Measurements from ENCODE around the gene RNF217. TPM values are rescaled to one million over a fixed set of nuclear protein-coding genes. Genes with fewer than 3 reads are reported as not detected.
"Not testable (repeated sequence)": the region's sequence is repeated elsewhere in the genome, so short reads cannot be mapped to it uniquely, and the experiment has no call there.

The RNF217 gene, protein sequence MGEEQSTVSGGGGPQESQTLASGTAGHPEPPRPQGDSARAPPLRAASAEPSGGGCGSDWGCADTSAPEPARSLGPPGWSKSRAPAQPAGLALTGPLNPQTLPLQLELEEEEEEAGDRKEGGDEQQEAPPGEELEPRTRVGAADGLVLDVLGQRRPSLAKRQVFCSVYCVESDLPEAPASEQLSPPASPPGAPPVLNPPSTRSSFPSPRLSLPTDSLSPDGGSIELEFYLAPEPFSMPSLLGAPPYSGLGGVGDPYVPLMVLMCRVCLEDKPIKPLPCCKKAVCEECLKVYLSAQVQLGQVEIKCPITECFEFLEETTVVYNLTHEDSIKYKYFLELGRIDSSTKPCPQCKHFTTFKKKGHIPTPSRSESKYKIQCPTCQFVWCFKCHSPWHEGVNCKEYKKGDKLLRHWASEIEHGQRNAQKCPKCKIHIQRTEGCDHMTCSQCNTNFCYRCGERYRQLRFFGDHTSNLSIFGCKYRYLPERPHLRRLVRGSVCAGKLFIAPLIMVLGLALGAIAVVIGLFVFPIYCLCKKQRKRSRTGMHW
- 10 to 100 TPM; 14.6 to 55.5 (median 31.9) TPM for total RNA-seq

DNA sequence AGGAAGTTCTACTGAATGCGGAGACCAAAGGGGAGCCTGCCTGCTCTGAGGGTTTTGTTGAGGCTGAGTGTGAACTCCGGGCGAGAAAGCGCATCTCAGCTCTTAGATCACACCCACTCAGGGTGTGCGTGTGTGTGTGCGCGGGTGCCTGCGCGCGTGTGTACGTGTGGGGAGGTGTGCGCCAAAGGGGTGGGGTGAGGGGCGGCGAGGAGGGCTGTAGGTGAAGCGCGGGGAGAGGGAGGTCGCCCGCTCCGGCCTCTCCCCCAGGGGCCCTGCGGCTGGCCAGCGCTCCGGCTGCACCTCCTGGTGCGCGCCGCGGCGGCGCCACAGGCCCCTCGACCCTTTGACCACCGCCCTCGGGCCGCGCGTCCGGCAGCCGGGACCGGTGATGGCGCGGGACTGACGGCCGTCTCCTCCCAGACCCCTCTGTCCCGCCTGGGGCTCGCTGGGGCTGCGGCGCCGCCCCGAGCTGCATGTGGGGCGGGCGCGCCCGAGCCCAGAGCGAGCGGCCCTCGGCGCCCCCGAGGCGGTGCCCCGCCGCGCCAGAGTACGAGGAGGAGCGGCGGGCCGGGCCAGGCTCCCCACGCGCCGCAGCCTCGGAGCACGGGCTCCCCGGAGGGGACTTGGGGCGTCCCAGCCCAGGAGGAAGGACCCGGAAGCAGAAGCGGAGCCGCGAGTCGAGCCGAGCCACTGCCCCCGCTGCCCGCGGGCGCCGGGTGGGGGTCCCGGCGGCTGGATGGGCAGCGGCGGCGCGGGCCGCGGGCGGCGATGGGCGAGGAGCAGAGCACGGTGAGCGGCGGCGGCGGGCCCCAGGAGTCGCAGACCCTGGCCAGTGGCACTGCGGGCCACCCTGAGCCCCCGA lies at the start of gene RNF217:
TSS of gene RNF217 (plus strand) at position 661 of the 862 bp plus-strand sequence. CDS start at position 769, 108 bp downstream.
- DNase-seq = peak; percentile 63 to 93
- no peaks in the 10 kb centered on the region for H3K9me3 ChIP-seq
- no peaks in the 10 kb centered on the region for H3K27me3 ChIP-seq
- H3K4me3 ChIP-seq = peak within 1 kb of the TSS; percentile 53 to 91 (median 86)
- peak; percentile 20 to 58 for TF ChIP-seq POLR2AphosphoS5 (IDR thresholded peaks at IDR 0.05)
- TF ChIP-seq POLR2A (IDR thresholded peaks at IDR 0.05) = peak in 1 of 4 donors; percentile 62
- TF ChIP-seq, protein P1, sequence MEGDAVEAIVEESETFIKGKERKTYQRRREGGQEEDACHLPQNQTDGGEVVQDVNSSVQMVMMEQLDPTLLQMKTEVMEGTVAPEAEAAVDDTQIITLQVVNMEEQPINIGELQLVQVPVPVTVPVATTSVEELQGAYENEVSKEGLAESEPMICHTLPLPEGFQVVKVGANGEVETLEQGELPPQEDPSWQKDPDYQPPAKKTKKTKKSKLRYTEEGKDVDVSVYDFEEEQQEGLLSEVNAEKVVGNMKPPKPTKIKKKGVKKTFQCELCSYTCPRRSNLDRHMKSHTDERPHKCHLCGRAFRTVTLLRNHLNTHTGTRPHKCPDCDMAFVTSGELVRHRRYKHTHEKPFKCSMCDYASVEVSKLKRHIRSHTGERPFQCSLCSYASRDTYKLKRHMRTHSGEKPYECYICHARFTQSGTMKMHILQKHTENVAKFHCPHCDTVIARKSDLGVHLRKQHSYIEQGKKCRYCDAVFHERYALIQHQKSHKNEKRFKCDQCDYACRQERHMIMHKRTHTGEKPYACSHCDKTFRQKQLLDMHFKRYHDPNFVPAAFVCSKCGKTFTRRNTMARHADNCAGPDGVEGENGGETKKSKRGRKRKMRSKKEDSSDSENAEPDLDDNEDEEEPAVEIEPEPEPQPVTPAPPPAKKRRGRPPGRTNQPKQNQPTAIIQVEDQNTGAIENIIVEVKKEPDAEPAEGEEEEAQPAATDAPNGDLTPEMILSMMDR (IDR thresholded peaks at IDR 0.05) = peak in 4 of 6 experiments; percentile 4 to 46 (median 12)
- no peak for TF ChIP-seq EP300 (IDR thresholded peaks at IDR 0.05)
- H3K36me3 ChIP-seq = no peaks in the 10 kb centered on the region
- 0 to 1% methylated on average over 12 to 67 of the region's 101 CpGs for WGBS, 2 donors
- peak within 1 kb of the TSS; percentile 90 to 96 (median 92) for H3K27ac ChIP-seq
- peak; percentile 78 to 86 for ATAC-seq (ENCODE audit: low FRiP score in 2 of 2)
- peaks cover 10 to 25% (median 20%) of the 10 kb centered on the region in 4 donors for H3K4me1 ChIP-seq

DNA sequence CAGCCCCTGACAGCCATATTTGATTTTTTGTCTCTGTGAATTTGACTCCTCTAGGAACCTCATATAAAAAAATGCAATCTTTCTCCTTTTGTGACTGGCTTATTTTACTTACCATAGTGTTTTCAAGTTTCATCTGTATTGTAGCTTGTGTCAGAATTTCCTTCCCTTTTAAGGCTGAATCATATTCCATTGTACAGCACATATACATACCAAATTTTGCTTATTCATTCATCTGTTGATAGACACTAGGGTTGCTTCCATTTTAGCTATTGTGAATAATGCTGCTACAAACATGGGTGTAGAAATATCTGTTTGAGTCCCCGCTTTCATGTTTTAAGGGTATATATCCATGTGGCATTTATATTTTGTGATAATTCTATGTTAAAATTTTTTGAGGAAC lies 49.2 kb upstream of the RNF217 start:
- Histone ChIP-seq H3K9me3 (no peaks in the 10 kb centered on the region), H3K27me3 (no peaks in the 10 kb centered on the region), H3K4me3 (no peak overlapping the region), H3K27ac (no peak overlapping the region), H3K36me3 (no peaks in the 10 kb centered on the region), H3K4me1 (no peaks in the 10 kb centered on the region)
- no peak for TF ChIP-seq POLR2A (IDR thresholded peaks at IDR 0.05)
- TF ChIP-seq, protein P1 (IDR thresholded peaks at IDR 0.05) = no peak
- TF ChIP-seq POLR2AphosphoS5 (IDR thresholded peaks at IDR 0.05) = no peak
- no peak for TF ChIP-seq EP300 (IDR thresholded peaks at IDR 0.05)
- DNase-seq (no peak), ATAC-seq (ENCODE audit: low FRiP score in 2 of 2) (no peak)
- WGBS, 2 donors = 94 to 100% methylated on average over 1 of the region's 1 CpG

DNA sequence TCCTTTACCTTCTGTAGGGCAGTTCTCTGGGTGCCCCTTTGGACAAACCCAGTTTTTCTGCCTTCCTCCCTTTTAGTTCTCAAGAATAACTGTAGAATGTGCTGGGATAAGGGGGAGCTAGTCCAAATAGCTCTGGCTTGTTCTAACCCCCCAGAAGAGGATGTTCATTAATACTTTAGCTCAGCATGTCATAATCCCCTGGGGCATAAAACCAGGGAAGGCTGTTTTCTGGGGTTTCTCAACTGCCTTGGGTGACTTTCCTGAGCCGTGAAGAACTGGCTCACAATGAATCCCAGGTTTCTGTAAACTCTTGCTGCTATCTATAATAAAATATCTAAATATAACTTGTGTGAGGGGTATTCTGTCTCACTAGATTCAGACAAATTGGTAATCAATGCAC lies 44.5 kb upstream of the RNF217 start:
- TF ChIP-seq, protein P1 (IDR thresholded peaks at IDR 0.05) = no peak
- TF ChIP-seq POLR2AphosphoS5 (IDR thresholded peaks at IDR 0.05) (no peak), EP300 (IDR thresholded peaks at IDR 0.05) (no peak), POLR2A (IDR thresholded peaks at IDR 0.05) (no peak)
- H3K27me3 ChIP-seq = no peaks in the 10 kb centered on the region
- H3K27ac ChIP-seq = no peak overlapping the region
- H3K4me1 ChIP-seq = no peaks in the 10 kb centered on the region
- WGBS, 2 donors = 83 to 96% methylated on average over 1 of the region's 1 CpG
- H3K4me3 ChIP-seq = no peak overlapping the region
- ATAC-seq (ENCODE audit: low FRiP score in 2 of 2) = no peak
- no peak for DNase-seq
- H3K9me3 ChIP-seq = no peaks in the 10 kb centered on the region
- H3K36me3 ChIP-seq = no peaks in the 10 kb centered on the region

DNA sequence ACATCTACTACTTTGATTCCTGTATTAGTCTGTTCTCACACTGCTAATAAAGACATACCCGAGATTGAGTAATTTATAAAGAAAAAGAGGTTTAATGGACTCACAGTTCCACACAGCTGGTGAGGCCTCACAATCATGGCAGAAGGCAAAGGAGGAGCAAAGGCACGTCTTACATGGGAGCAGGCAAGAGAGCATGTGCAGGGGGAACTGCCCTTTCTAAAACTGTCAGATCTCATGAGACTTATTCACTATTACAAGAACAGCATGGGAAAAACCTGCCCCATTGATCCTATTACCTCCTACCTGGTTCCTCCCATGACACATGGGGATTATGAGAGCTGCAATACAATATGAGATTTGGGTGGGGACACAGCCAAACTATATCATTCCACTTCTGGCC lies 42.5 kb upstream of the RNF217 start:
- H3K36me3 ChIP-seq; H3K9me3 ChIP-seq; H3K4me3 ChIP-seq; DNase-seq; H3K27me3 ChIP-seq; H3K4me1 ChIP-seq; H3K27ac ChIP-seq; ATAC-seq (ENCODE audit: low FRiP score in 2 of 2): not testable (repeated sequence)
- 92 to 94% methylated on average over 2 of the region's 2 CpGs for WGBS, 2 donors

DNA sequence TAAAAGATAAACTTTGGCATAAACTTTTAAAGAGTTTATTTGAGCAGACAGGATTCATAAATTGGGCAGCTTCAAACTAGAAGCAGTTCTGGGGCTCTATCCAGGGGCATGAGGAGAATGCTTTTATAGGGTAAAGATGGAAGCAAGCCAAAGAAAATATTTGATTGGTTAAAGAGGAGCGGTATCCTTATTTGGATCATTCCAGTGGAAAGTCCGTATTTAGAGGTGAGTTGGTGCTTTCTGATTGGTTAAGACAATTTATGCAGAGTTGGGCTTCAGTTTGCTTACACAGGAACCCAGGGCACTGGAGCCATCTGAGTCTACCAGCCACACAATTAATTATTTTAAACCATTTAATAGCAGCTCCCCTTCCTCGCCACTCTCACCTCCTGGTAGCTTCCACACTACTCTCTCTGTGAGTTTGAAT lies 37.9 kb upstream of the RNF217 start:
- Histone ChIP-seq H3K4me3 (no peak overlapping the region), H3K36me3 (no peaks in the 10 kb centered on the region), H3K27me3 (no peaks in the 10 kb centered on the region), H3K4me1 (no peaks in the 10 kb centered on the region), H3K9me3 (no peaks in the 10 kb centered on the region), H3K27ac (no peak overlapping the region)
- TF ChIP-seq POLR2A (IDR thresholded peaks at IDR 0.05) (no peak), POLR2AphosphoS5 (IDR thresholded peaks at IDR 0.05) (no peak)
- TF ChIP-seq, protein P1 (IDR thresholded peaks at IDR 0.05) = no peak
- no peak for DNase-seq
- no peak for ATAC-seq (ENCODE audit: low FRiP score in 2 of 2)
- WGBS, 2 donors = 43 to 48% methylated on average over 3 of the region's 3 CpGs
